GM23338 (cell line): ENCODE data around the gene GLMN. TPM values are rescaled to one million over a fixed set of nuclear protein-coding genes. Genes with fewer than 3 reads are reported as not detected.
"Not testable (repeated sequence)": the region's sequence is repeated elsewhere in the genome, so short reads cannot be mapped to it uniquely, and the experiment has no call there.

Experiments used
- ATAC-seq: fragments of 200-7000 bp; cut with Tn5 transposase; 3 replicates; pipeline ENCODE4 v1.9.1; 2020
- DNase-seq: peaks from one replicate; pipeline ENCODE4 v3.0.0-alpha.2; 2015; ENCODE audit warnings: low spot score
- H2AFZ ChIP-seq: fragments of 200-600 bp; sonication (generic); 2 replicates; pipeline ENCODE4 v1.8.0; 2016; ENCODE audit warnings: antibody characterized with exemption, mild to moderate bottlenecking, moderate library complexity
- H3F3A ChIP-seq: fragments of 200-600 bp; sonication (generic); replicated peaks from 2 replicates; pipeline ENCODE4 v1.8.0; 2017; ENCODE audit warnings: antibody characterized with exemption, mixed run types, low read depth
- H3K27ac ChIP-seq: fragments of 200-600 bp; sonication (generic); 2 replicates; pipeline ENCODE4 v1.6.1; 2016; ENCODE audit warnings: low read depth
- H3K27me3 ChIP-seq: fragments of 200-600 bp; sonication (generic); 2 replicates; pipeline ENCODE4 v1.8.0; 2016; ENCODE audit warnings: mild to moderate bottlenecking, mixed run types, moderate library complexity; ENCODE audit not compliant: insufficient read depth
- H3K36me3 ChIP-seq: fragments of 200-600 bp; sonication (generic); 2 replicates; pipeline ENCODE4 v1.8.0; 2016; ENCODE audit warnings: mild to moderate bottlenecking; ENCODE audit not compliant: insufficient read depth
- H3K4me1 ChIP-seq: fragments of 200-600 bp; sonication (generic); 2 replicates; pipeline ENCODE4 v1.8.0; 2016; ENCODE audit warnings: mild to moderate bottlenecking, moderate library complexity; ENCODE audit not compliant: insufficient read depth
- H3K4me2 ChIP-seq: fragments of 200-600 bp; sonication (generic); 2 replicates; pipeline ENCODE4 v1.7.1; 2017; ENCODE audit warnings: mixed run types
- H3K4me3 ChIP-seq: fragments of 200-600 bp; sonication (generic); 2 replicates; pipeline ENCODE4 v1.6.1; 2016; ENCODE audit warnings: mixed run types
- H3K79me2 ChIP-seq: fragments of 200-600 bp; sonication (generic); replicated peaks from 2 replicates; pipeline ENCODE4 v1.8.0; 2017; ENCODE audit warnings: mild to moderate bottlenecking; ENCODE audit not compliant: insufficient read depth
- H3K9me2 ChIP-seq: fragments of 200-600 bp; sonication (generic); 2 replicates; pipeline ENCODE4 v1.8.0; 2017; ENCODE audit not compliant: insufficient read depth
- H4K20me1 ChIP-seq: fragments of 200-600 bp; sonication (generic); replicated peaks from 2 replicates; pipeline ENCODE4 v1.8.0; 2017; ENCODE audit warnings: mild to moderate bottlenecking; ENCODE audit not compliant: insufficient read depth
- H3K27ac Mint-ChIP-seq: 2 replicates; pipeline ENCODE4 v1.8.0; 2020; ENCODE audit warnings: inconsistent platforms, mild to moderate bottlenecking, moderate library complexity, mixed read lengths
- H3K27me3 Mint-ChIP-seq: 3 replicates; pipeline ENCODE4 v1.8.0; 2022; ENCODE audit warnings: low read depth, mild to moderate bottlenecking, moderate library complexity, mixed read lengths, inconsistent platforms; ENCODE audit not compliant: insufficient read depth, poor library complexity
- H3K36me3 Mint-ChIP-seq: 3 replicates; pipeline ENCODE4 v1.8.0; 2021; ENCODE audit warnings: low read depth, mild to moderate bottlenecking, inconsistent platforms, moderate library complexity, mixed read lengths
- H3K4me1 Mint-ChIP-seq: 3 replicates; pipeline ENCODE4 v1.8.0; 2020; ENCODE audit warnings: mild to moderate bottlenecking, inconsistent platforms, mixed read lengths
- H3K4me3 Mint-ChIP-seq: 3 replicates; pipeline ENCODE4 v1.8.0; 2021; ENCODE audit warnings: moderate library complexity, mild to moderate bottlenecking, inconsistent platforms, mixed read lengths
- H3K9me3 Mint-ChIP-seq: 3 replicates; pipeline ENCODE4 v1.8.0; 2020; ENCODE audit warnings: moderate library complexity, mild to moderate bottlenecking, inconsistent platforms, mixed read lengths
- CREB1 ChIP-seq: fragments of 250-450 bp; sonication (Bioruptor Pico); IDR thresholded peaks from 2 replicates; pipeline ENCODE4 v1.5.0; 2020; ENCODE audit warnings: low read depth, mild to moderate bottlenecking, moderate library complexity
- CTCF ChIP-seq, 2 experiments: fragments of 200-600 bp in 1 of 2; sonication (generic) in 1 of 2; conservative IDR thresholded peaks; 2 replicates each; pipeline versions ENCODE4 v1.5.1 to v1.6.1; 2016 to 2017; ENCODE audit warnings: antibody characterized with exemption in 2 of 2, low read depth in 2 of 2, mild to moderate bottlenecking in 2 of 2, moderate library complexity in 1 of 2
- EZH2 ChIP-seq: fragments of 200-600 bp; sonication (generic); IDR thresholded peaks from one replicate; pipeline ENCODE4 v1.8.0; 2017; ENCODE audit warnings: antibody characterized with exemption, mild to moderate bottlenecking, low read depth; ENCODE audit not compliant: unreplicated experiment
- EZH2phosphoT487 ChIP-seq: fragments of 200-600 bp; sonication (generic); IDR thresholded peaks from one replicate; pipeline ENCODE4 v1.8.1; 2018; ENCODE audit warnings: antibody characterized with exemption; ENCODE audit not compliant: unreplicated experiment
- NANOG ChIP-seq: IDR thresholded peaks from 2 replicates; pipeline ENCODE4 v1.6.1; 2016; ENCODE audit warnings: antibody characterized with exemption, borderline replicate concordance
- POLR2AphosphoS5 ChIP-seq: IDR thresholded peaks from 2 replicates; pipeline ENCODE4 v1.6.1; 2016; ENCODE audit warnings: antibody characterized with exemption, low read depth
- STAT1 ChIP-seq: IDR thresholded peaks from one replicate; pipeline ENCODE4 v1.6.1; 2016; ENCODE audit warnings: antibody characterized with exemption; ENCODE audit not compliant: unreplicated experiment
- ZNF331 ChIP-seq: fragments of 250-450 bp; sonication (Bioruptor Pico); IDR thresholded peaks from 2 replicates; pipeline ENCODE4 v1.5.0; 2020; ENCODE audit warnings: low read depth, mild to moderate bottlenecking, moderate library complexity
- ZNF462 ChIP-seq: fragments of 250-450 bp; sonication (Bioruptor Pico); IDR thresholded peaks from 2 replicates; pipeline ENCODE4 v1.5.0; 2020; ENCODE audit warnings: mild to moderate bottlenecking, moderate library complexity
- polyA plus RNA-seq: library from polyadenylated mRNA; unstranded; fragments of >200 nt; fragmentation: Nextera tagmentation; extraction: Ambion mirVana; gene quantifications from 2 replicates; pipeline ENCODE4 v1.2.1, GENCODE V29; 2016
- total RNA-seq: library from RNA; depleted of rRNA; stranded (reverse); fragments of >200 nt; shearing (Covaris generic); gene quantifications from 2 replicates; pipeline ENCODE4 v1.2.3, GENCODE V29; 2014

The GLMN gene
- total and polyA plus RNA-seq, 2 experiments from 2014 or later, result 36.8 to 49.9 TPM

GRCh38 chr1:92259350-92259749, 39.4 kb downstream of the GLMN start:
- no peak overlapping the region for H2AFZ ChIP-seq
- Mint-ChIP-seq H3K27ac (no peak overlapping the region), H3K36me3 (peaks cover 83% of the 10 kb centered on the region), H3K27me3 (no peaks in the 10 kb centered on the region), H3K4me1 (no peaks in the 10 kb centered on the region), H3K9me3 (no peaks in the 10 kb centered on the region), H3K4me3 (no peak overlapping the region)
- no peaks in the 10 kb centered on the region for H3K9me2 ChIP-seq
- no peak overlapping the region for H3K4me3 ChIP-seq
- H3K27ac ChIP-seq, result no peak overlapping the region
- no peak overlapping the region for H3K4me2 ChIP-seq
- TF ChIP-seq NANOG, result no peak
- TF ChIP-seq POLR2AphosphoS5, result no peak
- no peak for TF ChIP-seq STAT1
- no peak for TF ChIP-seq EZH2
- TF ChIP-seq EZH2phosphoT487, result no peak
- TF ChIP-seq CREB1 (CRISPR knock-in tag), result no peak
- TF ChIP-seq CTCF (conservative IDR thresholded peaks at IDR 0.05; ENCODE audit: low read depth in 2 of 2), result no peak
- no peak for TF ChIP-seq ZNF462 (CRISPR knock-in tag)
- no peak for TF ChIP-seq ZNF331 (CRISPR knock-in tag)
- no peak for ATAC-seq
- peaks cover 5% of the 10 kb centered on the region for H4K20me1 ChIP-seq
- no peaks in the 10 kb centered on the region for H3K4me1 ChIP-seq
- no peaks in the 10 kb centered on the region for H3K27me3 ChIP-seq
- H3F3A ChIP-seq, result no peaks in the 10 kb centered on the region
- peaks cover 8% of the 10 kb centered on the region for H3K36me3 ChIP-seq
- no peak for DNase-seq
- H3K79me2 ChIP-seq, result peaks cover 22% of the 10 kb centered on the region

GRCh38 chr1:92254714-92255113, 44.1 kb downstream of the GLMN start:
- H3K27me3 ChIP-seq, H3F3A ChIP-seq, H3K27me3 Mint-ChIP-seq, H3K27ac Mint-ChIP-seq, H3K4me3 ChIP-seq, H3K4me2 ChIP-seq, DNase-seq, H4K20me1 ChIP-seq, H3K9me3 Mint-ChIP-seq, H3K4me1 ChIP-seq, H3K9me2 ChIP-seq, H3K4me1 Mint-ChIP-seq, H3K4me3 Mint-ChIP-seq, H3K27ac ChIP-seq, H3K36me3 ChIP-seq, ATAC-seq, H2AFZ ChIP-seq: not testable (repeated sequence)
- H3K36me3 Mint-ChIP-seq, result peaks cover 61% of the 10 kb centered on the region
- peaks cover 22% of the 10 kb centered on the region for H3K79me2 ChIP-seq
